Astrocyte of the spinal cord (primary cell): ENCODE results near the gene GABRG3.
A peak's percentile ranks its signal among the peaks of the same experiment; 100 is the strongest.

Experiments used
- DNase-seq: peaks from one replicate; pipeline ENCODE4 v3.0.0; 2011; ENCODE audit warnings: low read depth, low spot score
- H3K4me3 ChIP-seq: 2 replicates; pipeline ENCODE4 v1.5.1; 2011; ENCODE audit warnings: low read depth, mild to moderate bottlenecking, low read length, moderate library complexity
- CTCF ChIP-seq: IDR thresholded peaks from 2 replicates; pipeline ENCODE4 v1.5.1; 2012; ENCODE audit warnings: low read depth, mild to moderate bottlenecking, low read length, inconsistent platforms
- in situ Hi-C: cut with HindIII; loops from 2 replicates; pipeline ENCODE4 v1.10.0; 2017; ENCODE audit warnings: low sequenced_read_pairs

Gene GABRG3

GRCh38 chr15:27383726-27384125 lies 412.7 kb downstream of the GABRG3 start:
- in situ Hi-C loops: no loop called here
- TF ChIP-seq CTCF: no peak
- no peak for DNase-seq
- no peak overlapping the region for H3K4me3 ChIP-seq

- in situ Hi-C loops: no loop called here
- no peak for DNase-seq
- no peak overlapping the region for H3K4me3 ChIP-seq
- TF ChIP-seq CTCF: no peak
These were observed 421.2 kb downstream of the GABRG3 start for GRCh38 chr15:27392163-27392562.

GRCh38 chr15:27396521-27396920 lies 425.5 kb downstream of the GABRG3 start:
- in situ Hi-C loops: no loop called here
- no peak for DNase-seq
- H3K4me3 ChIP-seq: no peak overlapping the region
- TF ChIP-seq CTCF: no peak

- DNase-seq: no peak
- no peak for TF ChIP-seq CTCF
- in situ Hi-C loops: no loop called here
- H3K4me3 ChIP-seq: no peak overlapping the region
These were observed 426.0 kb downstream of the GABRG3 start for GRCh38 chr15:27396996-27397395.

- H3K4me3 ChIP-seq: no peak overlapping the region
- DNase-seq: no peak
- in situ Hi-C loops: no loop called here
- no peak for TF ChIP-seq CTCF
These were observed 427.7 kb downstream of the GABRG3 start for GRCh38 chr15:27398631-27399161.

GRCh38 chr15:27399241-27399640 lies 428.3 kb downstream of the GABRG3 start:
- H3K4me3 ChIP-seq: no peak overlapping the region
- DNase-seq: peak; percentile 23
- no peak for TF ChIP-seq CTCF
- in situ Hi-C loops: no loop called here

GRCh38 chr15:27401471-27401870 lies 430.5 kb downstream of the GABRG3 start:
- in situ Hi-C loops: no loop called here
- DNase-seq: no peak
- H3K4me3 ChIP-seq: no peak overlapping the region
- no peak for TF ChIP-seq CTCF
